ENCODE measurements around the gene ZBTB39. TPM values are rescaled to one million over a fixed set of nuclear protein-coding genes. Genes with fewer than 3 reads are reported as not detected.
A peak's percentile ranks its signal among the peaks of the same experiment; 100 is the strongest.

Gene ZBTB39
- total RNA-seq, 4 donors from 2014 or later, result 4.5 to 8.5 (median 7.4) TPM

DNA sequence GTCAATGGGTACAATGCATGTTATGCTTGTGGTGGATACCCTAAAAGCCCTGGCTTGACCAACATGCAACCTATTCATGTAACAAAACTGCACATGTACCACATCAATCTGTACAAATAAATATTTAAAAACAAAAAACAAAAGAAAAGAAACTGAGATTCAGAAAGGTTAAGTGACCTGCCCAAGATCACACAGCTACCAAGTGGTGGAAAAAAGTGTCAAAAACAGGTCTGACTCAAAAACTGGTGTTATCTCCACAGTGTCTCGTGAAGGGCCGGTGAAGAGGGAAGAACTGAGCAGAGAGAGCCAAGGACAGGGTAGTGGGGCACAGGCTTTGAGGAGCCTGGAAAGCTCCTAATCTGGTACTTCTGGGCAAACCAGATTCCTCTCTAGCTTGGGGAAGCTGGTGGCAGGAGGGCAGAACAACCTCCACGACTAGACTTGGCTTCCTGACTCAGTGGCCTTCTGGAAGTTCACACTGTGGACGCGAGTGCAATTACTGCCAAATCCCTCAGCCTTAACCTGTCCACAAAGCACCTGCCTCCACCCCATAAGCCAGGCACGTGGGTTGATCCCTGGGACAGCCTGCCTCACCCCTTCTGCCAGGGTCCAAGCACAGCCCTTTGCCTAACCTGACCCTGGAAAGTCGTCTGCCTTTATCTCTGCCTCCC is 15.6 kb downstream of the ZBTB39 start:
- no peaks in the 10 kb centered on the region for H3K36me3 ChIP-seq
- no peak for TF ChIP-seq POLR2A (IDR thresholded peaks at IDR 0.05)
- TF ChIP-seq, protein P1, sequence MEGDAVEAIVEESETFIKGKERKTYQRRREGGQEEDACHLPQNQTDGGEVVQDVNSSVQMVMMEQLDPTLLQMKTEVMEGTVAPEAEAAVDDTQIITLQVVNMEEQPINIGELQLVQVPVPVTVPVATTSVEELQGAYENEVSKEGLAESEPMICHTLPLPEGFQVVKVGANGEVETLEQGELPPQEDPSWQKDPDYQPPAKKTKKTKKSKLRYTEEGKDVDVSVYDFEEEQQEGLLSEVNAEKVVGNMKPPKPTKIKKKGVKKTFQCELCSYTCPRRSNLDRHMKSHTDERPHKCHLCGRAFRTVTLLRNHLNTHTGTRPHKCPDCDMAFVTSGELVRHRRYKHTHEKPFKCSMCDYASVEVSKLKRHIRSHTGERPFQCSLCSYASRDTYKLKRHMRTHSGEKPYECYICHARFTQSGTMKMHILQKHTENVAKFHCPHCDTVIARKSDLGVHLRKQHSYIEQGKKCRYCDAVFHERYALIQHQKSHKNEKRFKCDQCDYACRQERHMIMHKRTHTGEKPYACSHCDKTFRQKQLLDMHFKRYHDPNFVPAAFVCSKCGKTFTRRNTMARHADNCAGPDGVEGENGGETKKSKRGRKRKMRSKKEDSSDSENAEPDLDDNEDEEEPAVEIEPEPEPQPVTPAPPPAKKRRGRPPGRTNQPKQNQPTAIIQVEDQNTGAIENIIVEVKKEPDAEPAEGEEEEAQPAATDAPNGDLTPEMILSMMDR (IDR thresholded peaks at IDR 0.05), result no peak
- H3K27ac ChIP-seq, result peak overlapping the region in 1 of 3 donors; percentile 4
- H3K27me3 ChIP-seq, result no peaks in the 10 kb centered on the region
- peaks cover 0 to 22% of the 10 kb centered on the region in 2 donors for H3K4me1 ChIP-seq
- no peak overlapping the region for H3K4me3 ChIP-seq (replicated peaks in 1 of 3)
- no peak for DNase-seq
- no peaks in the 10 kb centered on the region for H3K9me3 ChIP-seq
- intact Hi-C loops (cut with DNase I), result no loop called here
- WGBS, 2 donors, result 68 to 78% methylated on average over 7 of the region's 7 CpGs

DNA sequence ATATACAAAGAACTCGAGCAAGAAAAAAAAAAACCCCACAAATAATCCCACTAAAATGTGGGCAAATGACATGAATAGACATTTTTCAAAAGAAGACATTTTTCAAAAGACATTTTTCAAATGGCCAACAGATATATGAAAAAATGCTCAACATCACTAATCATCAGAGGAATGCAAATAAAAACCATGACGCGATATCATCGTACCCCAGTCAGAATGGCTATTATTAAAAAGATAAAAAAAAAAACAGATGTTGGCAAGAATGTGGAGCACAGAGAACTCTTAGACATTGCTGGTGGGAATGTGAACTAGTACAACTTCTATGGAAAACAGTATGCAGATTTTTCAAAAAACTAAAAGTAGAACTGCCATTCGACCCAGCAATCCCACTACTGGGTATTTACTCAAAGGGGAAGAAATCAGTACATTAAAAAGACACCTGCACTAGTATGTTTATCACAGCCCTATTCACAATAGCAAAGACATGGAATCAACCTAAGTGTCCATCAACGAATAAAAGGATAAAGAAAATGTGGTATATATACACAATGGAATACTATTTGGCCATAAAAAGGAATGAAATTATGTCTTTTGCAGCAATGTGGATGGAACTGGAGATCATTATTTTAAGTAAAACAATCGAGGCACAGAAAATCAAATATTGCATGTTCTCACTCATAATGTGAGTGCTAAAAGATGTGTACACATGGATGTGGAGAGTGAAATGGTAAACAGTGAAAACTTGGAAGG is 16.3 kb downstream of the ZBTB39 start:
- intact Hi-C loops (cut with DNase I), result loop anchor here (5.0 to 10.0 kb wide), 2 partner anchors 145 to 233 kb away; no protein-coding TSS in a partner anchor
- Histone ChIP-seq H3K9me3 (no peaks in the 10 kb centered on the region), H3K27ac (no peak overlapping the region), H3K36me3 (no peaks in the 10 kb centered on the region), H3K27me3 (no peaks in the 10 kb centered on the region), H3K4me3 (replicated peaks in 1 of 3) (no peak overlapping the region), H3K4me1 (peaks cover 0 to 22% of the 10 kb centered on the region in 2 donors)
- no peak for DNase-seq
- WGBS, 2 donors, result 83 to 86% methylated on average over 7 of the region's 7 CpGs
- TF ChIP-seq, protein P1 (IDR thresholded peaks at IDR 0.05), result no peak
- TF ChIP-seq POLR2A (IDR thresholded peaks at IDR 0.05), result no peak

- no peak overlapping the region for H3K4me3 ChIP-seq (replicated peaks in 1 of 3)
- peaks cover 0 to 22% of the 10 kb centered on the region in 2 donors for H3K4me1 ChIP-seq
- no peaks in the 10 kb centered on the region for H3K9me3 ChIP-seq
- WGBS, 2 donors, result 54 to 75% methylated on average over 5 of the region's 5 CpGs
- H3K27me3 ChIP-seq, result no peaks in the 10 kb centered on the region
- DNase-seq, result no peak
- intact Hi-C loops (cut with DNase I), result loop anchor here (5.0 to 10.0 kb wide), 2 partner anchors 143 to 231 kb away; no protein-coding TSS in a partner anchor
- H3K36me3 ChIP-seq, result no peaks in the 10 kb centered on the region
- no peak overlapping the region for H3K27ac ChIP-seq
- TF ChIP-seq POLR2A (IDR thresholded peaks at IDR 0.05), result no peak
- TF ChIP-seq, protein P1 (IDR thresholded peaks at IDR 0.05), result no peak
These were observed 18.1 kb downstream of the ZBTB39 start for GRCh38 chr12:56988207-56988739.

- Histone ChIP-seq H3K4me3 (replicated peaks in 1 of 3) (no peak overlapping the region), H3K27ac (no peak overlapping the region), H3K9me3 (no peaks in the 10 kb centered on the region), H3K36me3 (no peaks in the 10 kb centered on the region), H3K4me1 (peaks cover 0 to 22% of the 10 kb centered on the region in 2 donors), H3K27me3 (no peaks in the 10 kb centered on the region)
- peak; percentile 76 to 84 for DNase-seq
- TF ChIP-seq, protein P1 (IDR thresholded peaks at IDR 0.05), result peak; percentile 91 to 97 (median 92)
- TF ChIP-seq POLR2A (IDR thresholded peaks at IDR 0.05), result no peak
- intact Hi-C loops (cut with DNase I), result loop anchor here (5.0 to 10.0 kb wide), 2 partner anchors 143 to 230 kb away; no protein-coding TSS in a partner anchor
- WGBS, 2 donors, result 23 to 27% methylated on average over 11 of the region's 11 CpGs
These were observed 18.7 kb downstream of the ZBTB39 start for GRCh38 chr12:56987551-56988053.

Data from thyroid gland (tissue), 4 donors.